Adrenal gland (tissue), 5 donors: ENCODE data around the gene SIPA1.

ENCODE experiments used
- CTCF ChIP-seq, 6 experiments: fragments of 450-650 bp in 4 of 6; fragments of 200-600 bp in 2 of 6; sonication (generic) in 1 of 6; IDR thresholded peaks; 1 replicate in 5 of 6; 2 replicates in 1 of 6; pipeline versions ENCODE4 v1.5.1 to v1.8.0; 2016 to 2021; ENCODE audit warnings: antibody characterized with exemption in 6 of 6, mild to moderate bottlenecking in 2 of 6, moderate library complexity in 1 of 6
- POLR2A ChIP-seq, 2 donors: fragments of 450-650 bp; IDR thresholded peaks; one replicate each; pipeline ENCODE4 v1.6.1; 2017; ENCODE audit warnings: antibody characterized with exemption in 2 of 2, mild to moderate bottlenecking in 2 of 2, moderate library complexity in 1 of 2
- donor health status: DM: no; HTN: no; CAD: no.

- TF ChIP-seq POLR2A (IDR thresholded peaks at IDR 0.05): no peak
- TF ChIP-seq CTCF (IDR thresholded peaks at IDR 0.05): no peak
These were observed 2.0 kb downstream of the SIPA1 start for GRCh38 chr11:65639623-65640482.
